ENCODE data around the gene PRKCZ. TPM values are rescaled to one million over a fixed set of nuclear protein-coding genes. Genes with fewer than 3 reads are reported as not detected.

The PRKCZ gene
- total RNA-seq, 1 experiment from 2014 or later, result 36.0 TPM

DNA sequence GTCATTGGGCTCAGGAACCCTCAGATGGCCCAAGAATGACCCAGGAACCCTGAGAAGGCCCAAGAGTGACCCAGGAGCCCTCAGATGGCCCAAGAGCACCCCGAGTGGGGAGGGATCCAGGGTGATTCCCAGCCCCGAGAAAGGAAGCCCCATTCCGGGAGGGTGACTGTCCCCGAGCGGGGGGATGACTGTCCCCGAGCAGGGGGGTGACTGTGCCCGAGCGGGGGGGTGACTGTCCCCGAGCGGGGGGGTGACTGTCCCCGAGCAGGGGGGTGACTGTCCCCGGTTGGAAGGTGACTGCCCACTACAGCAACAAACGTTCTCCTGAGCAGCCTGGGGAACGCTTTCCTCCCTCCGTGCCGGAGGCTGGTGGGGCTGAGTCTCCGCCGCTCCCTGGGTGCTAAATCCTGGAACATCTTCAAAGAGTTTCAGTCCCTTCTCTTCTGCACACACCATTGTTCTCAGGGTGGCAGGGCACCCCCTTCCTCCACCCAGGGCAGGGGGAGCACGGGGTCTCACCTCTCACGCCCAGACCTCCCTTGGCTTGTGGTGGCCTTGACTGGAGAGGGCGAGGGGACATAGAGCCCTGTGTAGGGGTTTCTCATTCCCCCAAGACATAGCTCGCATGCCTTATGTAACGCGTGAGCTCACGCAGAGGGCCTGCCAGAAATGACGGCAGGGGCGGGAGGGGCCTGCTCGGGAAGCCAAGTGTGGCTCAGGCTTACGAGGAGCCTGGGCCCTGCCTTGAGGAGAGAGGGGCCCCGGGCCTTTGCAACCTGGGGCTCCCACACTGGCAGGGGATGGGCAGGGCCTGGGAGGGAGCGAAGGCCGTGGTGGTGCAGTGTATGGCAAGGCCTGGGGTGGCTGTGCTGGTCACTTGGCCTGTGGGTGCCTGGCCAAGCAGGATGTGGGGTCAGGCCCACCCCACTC lies 163.6 kb downstream of the PRKCZ start:
- DNase-seq, result no peak
- Histone ChIP-seq H3K4me3 (no peak overlapping the region; the same call in 1 of the 2 replicates), H3K9me2 (ENCODE audit: insufficient read depth) (no peaks in the 10 kb centered on the region), H3K4me1 (replicated peaks; ENCODE audit: insufficient read depth) (peaks cover 30% of the 10 kb centered on the region), H3K27ac (no peak overlapping the region), H3F3A (ENCODE audit: insufficient read depth, low read depth) (peaks cover 20% of the 10 kb centered on the region; the same call in 1 of the 2 replicates), H3K36me3 (ENCODE audit: low read depth) (no peaks in the 10 kb centered on the region), H3K9me3 (ENCODE audit: insufficient read depth, low read depth) (no peaks in the 10 kb centered on the region), H3K79me2 (ENCODE audit: low read depth) (no peaks in the 10 kb centered on the region), H2AFZ (no peak overlapping the region), H3K27me3 (ENCODE audit: insufficient read depth, low read depth) (no peaks in the 10 kb centered on the region), H4K20me1 (ENCODE audit: insufficient read depth) (no peaks in the 10 kb centered on the region), H3K4me2 (peak overlapping the region; percentile 92)
- intact Hi-C loops (cut with micrococcal nuclease; ENCODE audit: unreplicated experiment), result loop anchor here (5.0 kb wide), 1 partner anchor 78 kb away; no protein-coding TSS in a partner anchor
- BruUV-seq (replicated peaks), result no TSS peak
- POLR2A ChIA-PET (ENCODE audit: unreplicated experiment), result interaction anchor here (0.5 to 0.6 kb wide), 2 partner anchors 11 to 77 kb away, joined by 3 to 4 read pairs; no protein-coding TSS in a partner anchor
- CTCF ChIA-PET, result no interaction called here
- TF ChIP-seq, protein P1, sequence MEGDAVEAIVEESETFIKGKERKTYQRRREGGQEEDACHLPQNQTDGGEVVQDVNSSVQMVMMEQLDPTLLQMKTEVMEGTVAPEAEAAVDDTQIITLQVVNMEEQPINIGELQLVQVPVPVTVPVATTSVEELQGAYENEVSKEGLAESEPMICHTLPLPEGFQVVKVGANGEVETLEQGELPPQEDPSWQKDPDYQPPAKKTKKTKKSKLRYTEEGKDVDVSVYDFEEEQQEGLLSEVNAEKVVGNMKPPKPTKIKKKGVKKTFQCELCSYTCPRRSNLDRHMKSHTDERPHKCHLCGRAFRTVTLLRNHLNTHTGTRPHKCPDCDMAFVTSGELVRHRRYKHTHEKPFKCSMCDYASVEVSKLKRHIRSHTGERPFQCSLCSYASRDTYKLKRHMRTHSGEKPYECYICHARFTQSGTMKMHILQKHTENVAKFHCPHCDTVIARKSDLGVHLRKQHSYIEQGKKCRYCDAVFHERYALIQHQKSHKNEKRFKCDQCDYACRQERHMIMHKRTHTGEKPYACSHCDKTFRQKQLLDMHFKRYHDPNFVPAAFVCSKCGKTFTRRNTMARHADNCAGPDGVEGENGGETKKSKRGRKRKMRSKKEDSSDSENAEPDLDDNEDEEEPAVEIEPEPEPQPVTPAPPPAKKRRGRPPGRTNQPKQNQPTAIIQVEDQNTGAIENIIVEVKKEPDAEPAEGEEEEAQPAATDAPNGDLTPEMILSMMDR (conservative IDR thresholded peaks at IDR 0.05), result no peak
- no peak for TF ChIP-seq EZH2 (IDR thresholded peaks at IDR 0.05; ENCODE audit: low read depth)

DNA sequence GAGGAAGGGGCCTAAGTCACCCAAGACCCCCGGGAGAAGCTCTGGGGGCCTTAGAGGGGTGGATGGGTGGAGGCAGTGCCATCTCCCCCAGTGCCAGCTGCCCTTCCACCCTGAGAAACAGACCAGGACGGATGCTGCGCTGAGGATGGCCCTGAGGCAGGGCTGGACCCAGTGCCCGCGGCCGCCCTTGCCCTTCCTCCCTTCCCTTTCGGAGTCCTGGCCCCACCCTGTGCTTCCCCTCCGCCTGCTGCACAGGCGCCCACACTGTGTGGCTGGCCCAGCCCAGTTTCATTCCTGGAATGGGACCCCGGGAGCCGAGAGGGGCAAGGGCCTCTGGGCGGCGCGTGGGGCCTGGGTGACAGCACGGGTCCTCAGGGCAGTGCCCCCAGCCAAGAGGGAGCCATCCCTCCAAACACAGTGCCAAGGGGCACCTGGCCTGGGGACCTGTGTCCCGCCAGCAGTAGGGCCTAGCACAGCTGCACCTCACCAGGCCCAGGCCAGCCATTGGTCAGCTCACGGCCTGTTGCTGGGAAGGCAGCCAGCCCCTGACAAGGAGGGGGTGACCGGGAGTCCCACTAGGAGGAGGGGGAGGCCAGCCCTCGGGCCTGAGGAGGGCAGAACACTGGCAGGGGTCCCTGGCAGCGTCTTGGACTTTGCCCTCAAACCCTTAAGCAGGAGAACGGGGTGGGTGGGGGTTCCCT lies 164.5 kb downstream of the PRKCZ start:
- ChIA-PET CTCF (no interaction called here), POLR2A (ENCODE audit: unreplicated experiment) (interaction anchor here (0.5 to 0.6 kb wide), 2 partner anchors 10 to 76 kb away, joined by 3 to 4 read pairs; no protein-coding TSS in a partner anchor)
- no peaks in the 10 kb centered on the region for H4K20me1 ChIP-seq (ENCODE audit: insufficient read depth)
- no peak overlapping the region for H3K4me3 ChIP-seq
- no peak for DNase-seq
- no peaks in the 10 kb centered on the region for H3K27me3 ChIP-seq (ENCODE audit: insufficient read depth, low read depth)
- no TSS peak for BruUV-seq (replicated peaks)
- H3F3A ChIP-seq (ENCODE audit: insufficient read depth, low read depth), result peaks cover 12% of the 10 kb centered on the region; the same call in 1 of the 2 replicates
- H3K4me1 ChIP-seq (replicated peaks; ENCODE audit: insufficient read depth), result peaks cover 21% of the 10 kb centered on the region
- no peak overlapping the region for H3K4me2 ChIP-seq
- intact Hi-C loops (cut with micrococcal nuclease; ENCODE audit: unreplicated experiment), result loop anchor here (5.0 kb wide), 1 partner anchor 78 kb away; no protein-coding TSS in a partner anchor
- no peaks in the 10 kb centered on the region for H3K9me2 ChIP-seq (ENCODE audit: insufficient read depth)
- no peaks in the 10 kb centered on the region for H3K9me3 ChIP-seq (ENCODE audit: insufficient read depth, low read depth)
- H3K79me2 ChIP-seq (ENCODE audit: low read depth), result no peaks in the 10 kb centered on the region
- H3K27ac ChIP-seq, result no peak overlapping the region
- TF ChIP-seq EZH2 (IDR thresholded peaks at IDR 0.05; ENCODE audit: low read depth), result no peak
- TF ChIP-seq, protein P1 (conservative IDR thresholded peaks at IDR 0.05), result no peak
- H2AFZ ChIP-seq, result no peak overlapping the region
- H3K36me3 ChIP-seq (ENCODE audit: low read depth), result no peaks in the 10 kb centered on the region

DNA sequence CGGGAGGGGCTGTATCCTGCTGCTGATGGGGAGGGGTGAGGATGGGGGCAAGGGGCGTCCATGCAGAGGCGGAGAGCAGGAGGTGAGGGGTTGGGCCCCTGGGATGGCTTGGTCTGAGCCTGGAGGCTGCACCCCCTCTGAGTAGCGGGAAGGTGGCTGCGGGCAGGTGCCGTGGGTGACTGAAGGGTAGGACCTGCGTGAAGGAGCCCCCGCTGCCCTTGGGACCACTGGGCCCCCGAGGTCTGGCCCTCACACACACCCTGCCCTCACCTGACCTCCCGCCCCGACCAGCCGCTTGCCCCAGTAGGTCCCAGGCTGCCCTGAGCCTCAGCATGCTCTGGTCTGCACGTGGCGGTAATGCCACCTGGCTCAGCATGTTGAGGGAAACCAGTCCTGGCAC lies 165.1 kb downstream of the PRKCZ start:
- TF ChIP-seq, protein P1 (conservative IDR thresholded peaks at IDR 0.05), result no peak
- TF ChIP-seq EZH2 (IDR thresholded peaks at IDR 0.05; ENCODE audit: low read depth), result no peak
- intact Hi-C loops (cut with micrococcal nuclease; ENCODE audit: unreplicated experiment), result no loop called here
- no peak overlapping the region for H3K4me2 ChIP-seq
- POLR2A ChIA-PET (ENCODE audit: unreplicated experiment), result no interaction called here
- H3K27me3 ChIP-seq (ENCODE audit: insufficient read depth, low read depth), result no peaks in the 10 kb centered on the region
- H2AFZ ChIP-seq, result no peak overlapping the region
- no peak overlapping the region for H3K27ac ChIP-seq
- H3K79me2 ChIP-seq (ENCODE audit: low read depth), result no peaks in the 10 kb centered on the region
- CTCF ChIA-PET, result no interaction called here
- peaks cover 21% of the 10 kb centered on the region for H3K4me1 ChIP-seq (replicated peaks; ENCODE audit: insufficient read depth)
- no TSS peak for BruUV-seq (replicated peaks)
- H4K20me1 ChIP-seq (ENCODE audit: insufficient read depth), result no peaks in the 10 kb centered on the region
- no peak overlapping the region for H3K4me3 ChIP-seq
- H3F3A ChIP-seq (ENCODE audit: insufficient read depth, low read depth), result peaks cover 12% of the 10 kb centered on the region; the same call in 1 of the 2 replicates
- H3K36me3 ChIP-seq (ENCODE audit: low read depth), result no peaks in the 10 kb centered on the region
- no peaks in the 10 kb centered on the region for H3K9me3 ChIP-seq (ENCODE audit: insufficient read depth, low read depth)
- no peak for DNase-seq
- no peaks in the 10 kb centered on the region for H3K9me2 ChIP-seq (ENCODE audit: insufficient read depth)

Data from PC-9 (cell line).